ENCODE data around the gene SERPINB7.

SERPINB7 gene

DNA sequence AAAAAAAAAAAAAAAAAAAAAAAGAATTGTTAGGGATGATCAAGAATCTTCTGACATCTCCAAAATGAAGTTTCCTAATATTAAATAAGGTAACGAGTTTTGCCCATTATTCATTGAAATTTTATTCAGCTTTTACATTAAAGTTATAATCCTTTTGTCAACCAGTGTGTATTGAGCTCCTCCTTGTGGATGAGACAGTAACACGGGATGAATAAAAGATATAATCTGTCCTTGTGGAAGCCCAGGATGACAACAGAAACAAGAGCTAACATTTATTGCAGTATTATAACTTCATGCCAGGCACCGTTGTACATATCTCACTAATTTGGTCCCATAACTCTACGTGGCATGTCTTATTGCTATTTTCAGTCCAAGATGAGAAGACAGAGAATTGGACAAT lies 33.4 kb upstream of the SERPINB7 start:
- peak; percentile 80 for ATAC-seq

DNA sequence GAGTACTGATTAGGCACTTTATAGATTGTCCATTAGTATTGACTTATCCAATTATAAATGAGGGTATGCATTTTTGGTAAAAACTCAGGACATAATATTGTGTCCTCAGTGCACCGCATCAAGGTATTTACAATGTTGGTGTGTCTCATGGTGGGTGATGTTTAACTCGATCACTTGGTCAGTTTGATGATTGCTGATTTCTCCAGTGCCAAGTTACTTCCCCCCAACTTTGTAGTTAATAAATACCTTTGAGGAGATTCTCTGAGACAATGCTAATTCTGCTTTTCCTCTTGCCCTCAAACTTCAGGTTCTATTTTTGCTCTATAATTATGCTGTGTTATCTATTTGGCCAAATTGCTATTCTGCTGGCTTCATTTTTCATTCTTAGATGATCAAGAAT lies 28.2 kb upstream of the SERPINB7 start:
- no peak for TF ChIP-seq ZNF70 (CRISPR knock-in tag; IDR thresholded peaks at IDR 0.05)
- TF ChIP-seq SNAI2 (CRISPR knock-in tag; IDR thresholded peaks at IDR 0.05), result no peak
- TF ChIP-seq GLIS3 (CRISPR knock-in tag; IDR thresholded peaks at IDR 0.05), result no peak
- TF ChIP-seq, protein P1, sequence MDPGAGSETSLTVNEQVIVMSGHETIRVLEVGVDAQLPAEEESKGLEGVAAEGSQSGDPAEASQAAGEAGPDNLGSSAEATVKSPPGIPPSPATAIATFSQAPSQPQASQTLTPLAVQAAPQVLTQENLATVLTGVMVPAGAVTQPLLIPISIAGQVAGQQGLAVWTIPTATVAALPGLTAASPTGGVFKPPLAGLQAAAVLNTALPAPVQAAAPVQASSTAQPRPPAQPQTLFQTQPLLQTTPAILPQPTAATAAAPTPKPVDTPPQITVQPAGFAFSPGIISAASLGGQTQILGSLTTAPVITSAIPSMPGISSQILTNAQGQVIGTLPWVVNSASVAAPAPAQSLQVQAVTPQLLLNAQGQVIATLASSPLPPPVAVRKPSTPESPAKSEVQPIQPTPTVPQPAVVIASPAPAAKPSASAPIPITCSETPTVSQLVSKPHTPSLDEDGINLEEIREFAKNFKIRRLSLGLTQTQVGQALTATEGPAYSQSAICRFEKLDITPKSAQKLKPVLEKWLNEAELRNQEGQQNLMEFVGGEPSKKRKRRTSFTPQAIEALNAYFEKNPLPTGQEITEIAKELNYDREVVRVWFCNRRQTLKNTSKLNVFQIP (CRISPR knock-in tag; IDR thresholded peaks at IDR 0.05; ENCODE audit: borderline replicate concordance, low read depth), result no peak
- TF ChIP-seq, protein P2, sequence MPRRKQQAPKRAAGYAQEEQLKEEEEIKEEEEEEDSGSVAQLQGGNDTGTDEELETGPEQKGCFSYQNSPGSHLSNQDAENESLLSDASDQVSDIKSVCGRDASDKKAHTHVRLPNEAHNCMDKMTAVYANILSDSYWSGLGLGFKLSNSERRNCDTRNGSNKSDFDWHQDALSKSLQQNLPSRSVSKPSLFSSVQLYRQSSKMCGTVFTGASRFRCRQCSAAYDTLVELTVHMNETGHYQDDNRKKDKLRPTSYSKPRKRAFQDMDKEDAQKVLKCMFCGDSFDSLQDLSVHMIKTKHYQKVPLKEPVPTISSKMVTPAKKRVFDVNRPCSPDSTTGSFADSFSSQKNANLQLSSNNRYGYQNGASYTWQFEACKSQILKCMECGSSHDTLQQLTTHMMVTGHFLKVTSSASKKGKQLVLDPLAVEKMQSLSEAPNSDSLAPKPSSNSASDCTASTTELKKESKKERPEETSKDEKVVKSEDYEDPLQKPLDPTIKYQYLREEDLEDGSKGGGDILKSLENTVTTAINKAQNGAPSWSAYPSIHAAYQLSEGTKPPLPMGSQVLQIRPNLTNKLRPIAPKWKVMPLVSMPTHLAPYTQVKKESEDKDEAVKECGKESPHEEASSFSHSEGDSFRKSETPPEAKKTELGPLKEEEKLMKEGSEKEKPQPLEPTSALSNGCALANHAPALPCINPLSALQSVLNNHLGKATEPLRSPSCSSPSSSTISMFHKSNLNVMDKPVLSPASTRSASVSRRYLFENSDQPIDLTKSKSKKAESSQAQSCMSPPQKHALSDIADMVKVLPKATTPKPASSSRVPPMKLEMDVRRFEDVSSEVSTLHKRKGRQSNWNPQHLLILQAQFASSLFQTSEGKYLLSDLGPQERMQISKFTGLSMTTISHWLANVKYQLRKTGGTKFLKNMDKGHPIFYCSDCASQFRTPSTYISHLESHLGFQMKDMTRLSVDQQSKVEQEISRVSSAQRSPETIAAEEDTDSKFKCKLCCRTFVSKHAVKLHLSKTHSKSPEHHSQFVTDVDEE (CRISPR knock-in tag; IDR thresholded peaks at IDR 0.05), result no peak
- TF ChIP-seq ARNTL (CRISPR knock-in tag; IDR thresholded peaks at IDR 0.05; ENCODE audit: borderline replicate concordance, low read depth), result no peak
- TF ChIP-seq, protein P3, sequence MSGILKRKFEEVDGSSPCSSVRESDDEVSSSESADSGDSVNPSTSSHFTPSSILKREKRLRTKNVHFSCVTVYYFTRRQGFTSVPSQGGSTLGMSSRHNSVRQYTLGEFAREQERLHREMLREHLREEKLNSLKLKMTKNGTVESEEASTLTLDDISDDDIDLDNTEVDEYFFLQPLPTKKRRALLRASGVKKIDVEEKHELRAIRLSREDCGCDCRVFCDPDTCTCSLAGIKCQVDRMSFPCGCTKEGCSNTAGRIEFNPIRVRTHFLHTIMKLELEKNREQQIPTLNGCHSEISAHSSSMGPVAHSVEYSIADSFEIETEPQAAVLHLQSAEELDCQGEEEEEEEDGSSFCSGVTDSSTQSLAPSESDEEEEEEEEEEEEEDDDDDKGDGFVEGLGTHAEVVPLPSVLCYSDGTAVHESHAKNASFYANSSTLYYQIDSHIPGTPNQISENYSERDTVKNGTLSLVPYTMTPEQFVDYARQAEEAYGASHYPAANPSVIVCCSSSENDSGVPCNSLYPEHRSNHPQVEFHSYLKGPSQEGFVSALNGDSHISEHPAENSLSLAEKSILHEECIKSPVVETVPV (CRISPR knock-in tag; IDR thresholded peaks at IDR 0.05), result no peak
- ATAC-seq, result no peak

More for the DNA sequence above, 33.4 kb upstream of the SERPINB7 start:
- TF ChIP-seq ZNF565 (CRISPR knock-in tag; conservative IDR thresholded peaks at IDR 0.05; ENCODE audit: low read depth) (no peak), ISL1 (CRISPR knock-in tag; IDR thresholded peaks at IDR 0.05) (no peak), ZFP3 (CRISPR knock-in tag; IDR thresholded peaks at IDR 0.05) (no peak), GLIS3 (CRISPR knock-in tag; IDR thresholded peaks at IDR 0.05) (no peak), RARB (CRISPR knock-in tag; IDR thresholded peaks at IDR 0.05) (no peak), TOX (CRISPR knock-in tag; IDR thresholded peaks at IDR 0.05; ENCODE audit: borderline replicate concordance) (no peak), ZNF70 (CRISPR knock-in tag; IDR thresholded peaks at IDR 0.05) (no peak), ARNTL (CRISPR knock-in tag; IDR thresholded peaks at IDR 0.05; ENCODE audit: borderline replicate concordance, low read depth) (no peak), ZC3H10 (CRISPR knock-in tag; IDR thresholded peaks at IDR 0.05) (no peak), ZFP30 (CRISPR knock-in tag; IDR thresholded peaks at IDR 0.05) (no peak), ESRRG (CRISPR knock-in tag; IDR thresholded peaks at IDR 0.05) (no peak), BACH2 (CRISPR knock-in tag; IDR thresholded peaks at IDR 0.05; ENCODE audit: borderline replicate concordance) (no peak), CSDC2 (CRISPR knock-in tag; IDR thresholded peaks at IDR 0.05) (no peak)
- TF ChIP-seq, protein P4, sequence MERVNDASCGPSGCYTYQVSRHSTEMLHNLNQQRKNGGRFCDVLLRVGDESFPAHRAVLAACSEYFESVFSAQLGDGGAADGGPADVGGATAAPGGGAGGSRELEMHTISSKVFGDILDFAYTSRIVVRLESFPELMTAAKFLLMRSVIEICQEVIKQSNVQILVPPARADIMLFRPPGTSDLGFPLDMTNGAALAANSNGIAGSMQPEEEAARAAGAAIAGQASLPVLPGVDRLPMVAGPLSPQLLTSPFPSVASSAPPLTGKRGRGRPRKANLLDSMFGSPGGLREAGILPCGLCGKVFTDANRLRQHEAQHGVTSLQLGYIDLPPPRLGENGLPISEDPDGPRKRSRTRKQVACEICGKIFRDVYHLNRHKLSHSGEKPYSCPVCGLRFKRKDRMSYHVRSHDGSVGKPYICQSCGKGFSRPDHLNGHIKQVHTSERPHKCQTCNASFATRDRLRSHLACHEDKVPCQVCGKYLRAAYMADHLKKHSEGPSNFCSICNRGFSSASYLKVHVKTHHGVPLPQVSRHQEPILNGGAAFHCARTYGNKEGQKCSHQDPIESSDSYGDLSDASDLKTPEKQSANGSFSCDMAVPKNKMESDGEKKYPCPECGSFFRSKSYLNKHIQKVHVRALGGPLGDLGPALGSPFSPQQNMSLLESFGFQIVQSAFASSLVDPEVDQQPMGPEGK (CRISPR knock-in tag; IDR thresholded peaks at IDR 0.05; ENCODE audit: borderline replicate concordance), result no peak
- TF ChIP-seq, protein P3 (CRISPR knock-in tag; IDR thresholded peaks at IDR 0.05), result no peak

DNA sequence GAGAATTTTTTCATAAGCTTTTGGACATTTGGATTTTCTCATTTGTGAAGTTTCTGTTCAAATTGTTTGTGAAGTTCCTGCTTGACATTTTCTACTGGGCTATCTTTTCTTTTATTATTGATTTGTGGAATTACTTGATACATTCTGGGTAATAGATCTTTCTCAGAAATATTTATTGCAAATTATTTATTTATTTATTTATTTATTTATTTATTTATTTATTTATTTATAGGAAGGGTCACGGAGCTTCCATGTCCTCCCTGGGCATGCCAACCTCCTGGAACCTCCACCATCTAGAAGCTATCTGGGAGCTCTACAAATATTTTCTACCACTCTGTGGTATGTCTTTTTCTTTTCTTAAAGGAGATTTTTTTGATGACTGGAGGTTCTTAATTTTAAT lies 25.7 kb upstream of the SERPINB7 start:
- no peak for ATAC-seq
- TF ChIP-seq TOX (CRISPR knock-in tag; IDR thresholded peaks at IDR 0.05; ENCODE audit: borderline replicate concordance), result no peak
- TF ChIP-seq RARB (CRISPR knock-in tag; IDR thresholded peaks at IDR 0.05), result no peak
- TF ChIP-seq, protein P5, sequence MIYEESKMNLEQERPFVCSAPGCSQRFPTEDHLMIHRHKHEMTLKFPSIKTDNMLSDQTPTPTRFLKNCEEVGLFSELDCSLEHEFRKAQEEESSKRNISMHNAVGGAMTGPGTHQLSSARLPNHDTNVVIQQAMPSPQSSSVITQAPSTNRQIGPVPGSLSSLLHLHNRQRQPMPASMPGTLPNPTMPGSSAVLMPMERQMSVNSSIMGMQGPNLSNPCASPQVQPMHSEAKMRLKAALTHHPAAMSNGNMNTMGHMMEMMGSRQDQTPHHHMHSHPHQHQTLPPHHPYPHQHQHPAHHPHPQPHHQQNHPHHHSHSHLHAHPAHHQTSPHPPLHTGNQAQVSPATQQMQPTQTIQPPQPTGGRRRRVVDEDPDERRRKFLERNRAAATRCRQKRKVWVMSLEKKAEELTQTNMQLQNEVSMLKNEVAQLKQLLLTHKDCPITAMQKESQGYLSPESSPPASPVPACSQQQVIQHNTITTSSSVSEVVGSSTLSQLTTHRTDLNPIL (CRISPR knock-in tag; IDR thresholded peaks at IDR 0.05; ENCODE audit: low read depth), result no peak
- TF ChIP-seq SNAI2 (CRISPR knock-in tag; IDR thresholded peaks at IDR 0.05), result no peak
- TF ChIP-seq, protein P1 (CRISPR knock-in tag; IDR thresholded peaks at IDR 0.05; ENCODE audit: borderline replicate concordance, low read depth), result no peak
- TF ChIP-seq ZNF565 (CRISPR knock-in tag; conservative IDR thresholded peaks at IDR 0.05; ENCODE audit: low read depth), result no peak
- no peak for TF ChIP-seq ZNF8 (CRISPR knock-in tag; IDR thresholded peaks at IDR 0.05)
- TF ChIP-seq, protein P4 (CRISPR knock-in tag; IDR thresholded peaks at IDR 0.05; ENCODE audit: borderline replicate concordance), result no peak
